ENCODE measurements around the gene ERG. TPM values are rescaled to one million over a fixed set of nuclear protein-coding genes. Genes with fewer than 3 reads are reported as not detected.

ERG gene
- total RNA-seq = not detected

GRCh38 chr21:38498057-38498833 lies at the start of gene ERG:
Gene ERG (minus strand): TSS chr21:38498477. CDS start chr21:38498380, 97 bp downstream.
- H3K27ac Mint-ChIP-seq = no peak within 1 kb of the TSS
- H3K4me1 Mint-ChIP-seq (ENCODE audit: low read depth in 2 of 2) = no peaks in the 10 kb centered on the region
- no peak for ATAC-seq
- H3K36me3 Mint-ChIP-seq = no peaks in the 10 kb centered on the region
- H3K4me3 Mint-ChIP-seq = peak within 1 kb of the TSS; percentile 33
- H3K27me3 Mint-ChIP-seq = peaks cover 35 to 40% of the 10 kb centered on the region in 2 donors
- H3K9me3 Mint-ChIP-seq = no peaks in the 10 kb centered on the region
- DNase-seq (ENCODE audit: low spot score) = no peak

- H3K4me1 Mint-ChIP-seq (ENCODE audit: low read depth in 2 of 2) = no peaks in the 10 kb centered on the region
These were observed 46.4 kb upstream of the ERG start for GRCh38 chr21:38544661-38545060.

GRCh38 chr21:38542263-38542662 lies 44.0 kb upstream of the ERG start:
- no peaks in the 10 kb centered on the region for H3K36me3 Mint-ChIP-seq
- no peaks in the 10 kb centered on the region for H3K9me3 Mint-ChIP-seq
- no peak overlapping the region for H3K27ac Mint-ChIP-seq
- H3K27me3 Mint-ChIP-seq = peaks cover 0 to 2% of the 10 kb centered on the region in 2 donors
- H3K4me3 Mint-ChIP-seq = no peak overlapping the region
- ATAC-seq (no peak), DNase-seq (ENCODE audit: low spot score) (no peak)
- no peaks in the 10 kb centered on the region for H3K4me1 Mint-ChIP-seq (ENCODE audit: low read depth in 2 of 2)

More at GRCh38 chr21:38544661-38545060, 46.4 kb upstream of the ERG start:
- Mint-ChIP-seq H3K9me3 (no peaks in the 10 kb centered on the region), H3K36me3 (no peaks in the 10 kb centered on the region), H3K4me3 (no peak overlapping the region), H3K27ac (no peak overlapping the region), H3K27me3 (no peaks in the 10 kb centered on the region)
- ATAC-seq (no peak), DNase-seq (ENCODE audit: low spot score) (no peak)

GRCh38 chr21:38538353-38538752 lies 40.1 kb upstream of the ERG start:
- Mint-ChIP-seq H3K27me3 (peaks cover 6 to 14% of the 10 kb centered on the region in 2 donors), H3K4me3 (no peak overlapping the region), H3K9me3 (no peaks in the 10 kb centered on the region), H3K36me3 (no peaks in the 10 kb centered on the region), H3K27ac (no peak overlapping the region), H3K4me1 (ENCODE audit: low read depth in 2 of 2) (no peaks in the 10 kb centered on the region)
- DNase-seq (ENCODE audit: low spot score) (no peak), ATAC-seq (no peak)

GRCh38 chr21:38534591-38534990 lies 36.3 kb upstream of the ERG start:
- Mint-ChIP-seq H3K27ac (no peak overlapping the region), H3K9me3 (no peaks in the 10 kb centered on the region), H3K4me3 (no peak overlapping the region), H3K27me3 (peaks cover 7 to 19% of the 10 kb centered on the region in 2 donors), H3K4me1 (ENCODE audit: low read depth in 2 of 2) (no peaks in the 10 kb centered on the region), H3K36me3 (no peaks in the 10 kb centered on the region)
- no peak for DNase-seq (ENCODE audit: low spot score)
- no peak for ATAC-seq

GRCh38 chr21:38533887-38534286 lies 35.6 kb upstream of the ERG start:
- Mint-ChIP-seq H3K27me3 (peaks cover 12 to 19% of the 10 kb centered on the region in 2 donors), H3K27ac (no peak overlapping the region), H3K4me3 (no peak overlapping the region), H3K9me3 (no peaks in the 10 kb centered on the region), H3K4me1 (ENCODE audit: low read depth in 2 of 2) (no peaks in the 10 kb centered on the region), H3K36me3 (no peaks in the 10 kb centered on the region)
- DNase-seq (ENCODE audit: low spot score) = no peak
- no peak for ATAC-seq

GRCh38 chr21:38531591-38531990 lies 33.3 kb upstream of the ERG start:
- no peaks in the 10 kb centered on the region for H3K4me1 Mint-ChIP-seq (ENCODE audit: low read depth in 2 of 2)
- H3K9me3 Mint-ChIP-seq = no peaks in the 10 kb centered on the region
- no peaks in the 10 kb centered on the region for H3K36me3 Mint-ChIP-seq
- no peak for ATAC-seq
- H3K4me3 Mint-ChIP-seq = no peak overlapping the region
- H3K27me3 Mint-ChIP-seq = peaks cover 14 to 19% of the 10 kb centered on the region in 2 donors
- no peak for DNase-seq (ENCODE audit: low spot score)
- H3K27ac Mint-ChIP-seq = no peak overlapping the region

GRCh38 chr21:38531039-38531541 lies 32.8 kb upstream of the ERG start:
- ATAC-seq (no peak), DNase-seq (ENCODE audit: low spot score) (no peak)
- no peaks in the 10 kb centered on the region for H3K36me3 Mint-ChIP-seq
- H3K27me3 Mint-ChIP-seq = peaks cover 15% of the 10 kb centered on the region in 2 donors
- H3K9me3 Mint-ChIP-seq = no peaks in the 10 kb centered on the region
- H3K4me3 Mint-ChIP-seq = no peak overlapping the region
- H3K4me1 Mint-ChIP-seq (ENCODE audit: low read depth in 2 of 2) = no peaks in the 10 kb centered on the region
- H3K27ac Mint-ChIP-seq = no peak overlapping the region

- H3K9me3 Mint-ChIP-seq = no peaks in the 10 kb centered on the region
- no peaks in the 10 kb centered on the region for H3K36me3 Mint-ChIP-seq
- no peak overlapping the region for H3K27ac Mint-ChIP-seq
- H3K27me3 Mint-ChIP-seq = peaks cover 7 to 27% of the 10 kb centered on the region in 2 donors
- H3K4me3 Mint-ChIP-seq = no peak overlapping the region
- no peaks in the 10 kb centered on the region for H3K4me1 Mint-ChIP-seq (ENCODE audit: low read depth in 2 of 2)
- DNase-seq (ENCODE audit: low spot score) = no peak
- no peak for ATAC-seq
These were observed 29.5 kb upstream of the ERG start for GRCh38 chr21:38527737-38528136.

GRCh38 chr21:38525454-38525853 lies 27.2 kb upstream of the ERG start:
- no peak for ATAC-seq
- Mint-ChIP-seq H3K27me3 (peaks cover 9 to 37% of the 10 kb centered on the region in 2 donors), H3K4me3 (no peak overlapping the region), H3K36me3 (no peaks in the 10 kb centered on the region), H3K4me1 (ENCODE audit: low read depth in 2 of 2) (peaks cover 0 to 5% of the 10 kb centered on the region in 2 donors), H3K9me3 (no peaks in the 10 kb centered on the region), H3K27ac (no peak overlapping the region)
- DNase-seq (ENCODE audit: low spot score) = no peak

- peaks cover 16 to 46% of the 10 kb centered on the region in 2 donors for H3K27me3 Mint-ChIP-seq
- H3K4me3 Mint-ChIP-seq = no peak overlapping the region
These were observed 26.2 kb upstream of the ERG start for GRCh38 chr21:38524168-38525153.

GRCh38 chr21:38520511-38520910 lies 22.2 kb upstream of the ERG start:
- Mint-ChIP-seq H3K4me3 (no peak overlapping the region), H3K27ac (no peak overlapping the region), H3K9me3 (no peaks in the 10 kb centered on the region), H3K27me3 (peaks cover 25 to 65% of the 10 kb centered on the region in 2 donors), H3K4me1 (ENCODE audit: low read depth in 2 of 2) (peaks cover 0 to 6% of the 10 kb centered on the region in 2 donors), H3K36me3 (no peaks in the 10 kb centered on the region)
- no peak for DNase-seq (ENCODE audit: low spot score)
- ATAC-seq = no peak

More at GRCh38 chr21:38524168-38525153, 26.2 kb upstream of the ERG start:
- no peaks in the 10 kb centered on the region for H3K36me3 Mint-ChIP-seq
- DNase-seq (ENCODE audit: low spot score) (no peak), ATAC-seq (no peak)
- peaks cover 0 to 6% of the 10 kb centered on the region in 2 donors for H3K4me1 Mint-ChIP-seq (ENCODE audit: low read depth in 2 of 2)
- H3K9me3 Mint-ChIP-seq = no peaks in the 10 kb centered on the region
- H3K27ac Mint-ChIP-seq = no peak overlapping the region

GRCh38 chr21:38511662-38512243 lies 13.5 kb upstream of the ERG start:
- H3K9me3 Mint-ChIP-seq = no peaks in the 10 kb centered on the region
- peaks cover under 1 to 9% of the 10 kb centered on the region in 2 donors for H3K4me1 Mint-ChIP-seq (ENCODE audit: low read depth in 2 of 2)
- H3K27me3 Mint-ChIP-seq = peaks cover 14 to 39% of the 10 kb centered on the region in 2 donors
- DNase-seq (ENCODE audit: low spot score) (no peak), ATAC-seq (no peak)
- H3K4me3 Mint-ChIP-seq = no peak overlapping the region
- H3K27ac Mint-ChIP-seq = no peak overlapping the region
- no peaks in the 10 kb centered on the region for H3K36me3 Mint-ChIP-seq
